ENCODE results near the gene CWC25. TPM values are rescaled to one million over a fixed set of nuclear protein-coding genes. Genes with fewer than 3 reads are reported as not detected.
A peak's percentile ranks its signal among the peaks of the same experiment; 100 is the strongest.

CWC25 gene
- polyA plus RNA-seq, 1 of the 3 experiments (the other 2 are of a cell fraction): 15.6 TPM

- Histone ChIP-seq H2AFZ (ENCODE audit: low read depth) (no peak overlapping the region), H3K4me3 (ENCODE audit: low read depth in 2 of 2, low read length in 1 of 2) (no peak overlapping the region), H3K4me2 (no peak overlapping the region), H3K9me3 (no peaks in the 10 kb centered on the region), H3F3A (replicated peaks; ENCODE audit: insufficient read depth) (peaks cover 18% of the 10 kb centered on the region), H4K20me1 (ENCODE audit: insufficient read depth) (no peaks in the 10 kb centered on the region), H3K36me3 (replicated peaks in 1 of 2; ENCODE audit: control insufficient read depth in 1 of 2, insufficient read depth in 2 of 2, low read length in 1 of 2) (peaks cover 20 to 42% of the 10 kb centered on the region in 2 experiments), H3K27ac (ENCODE audit: low read depth in 2 of 2, low read length in 1 of 2) (no peak overlapping the region), H3K79me2 (ENCODE audit: insufficient read depth) (peaks cover 65% of the 10 kb centered on the region), H3K9ac (no peak overlapping the region), H3K4me1 (ENCODE audit: control insufficient read depth in 1 of 2, insufficient read depth in 2 of 2, low read depth in 1 of 2, low read length in 1 of 2) (no peaks in the 10 kb centered on the region), H3K27me3 (ENCODE audit: insufficient read depth) (no peaks in the 10 kb centered on the region), H3K9me2 (no peaks in the 10 kb centered on the region)
- WGBS (ENCODE audit: low lambda C conversion rate): 86% methylated on average over 8 of the region's 8 CpGs
- ChIA-PET POLR2A (no interaction called here), CTCF (no interaction called here)
- TF ChIP-seq RXRA (IDR thresholded peaks at IDR 0.05; ENCODE audit: borderline replicate concordance, low read depth) (no peak), FOXJ3 (CRISPR knock-in tag; IDR thresholded peaks at IDR 0.05) (no peak), CTCF (IDR thresholded peaks at IDR 0.05) (peak; percentile 42)
- no peak for DNase-seq
These were observed 9.4 kb downstream of the CWC25 start for GRCh38 chr17:38815576-38816193.

- POLR2A ChIA-PET: no interaction called here
- peaks cover 34 to 64% of the 10 kb centered on the region in 2 experiments for H3K36me3 ChIP-seq (replicated peaks in 1 of 2; ENCODE audit: control insufficient read depth in 1 of 2, insufficient read depth in 2 of 2, low read length in 1 of 2)
- 91% methylated on average over 7 of the region's 7 CpGs for WGBS (ENCODE audit: low lambda C conversion rate)
These were observed 15.3 kb downstream of the CWC25 start for GRCh38 chr17:38809828-38810227.

More at GRCh38 chr17:38809828-38810227, 15.3 kb downstream of the CWC25 start:
- no peak for TF ChIP-seq USF1 (IDR thresholded peaks at IDR 0.05; ENCODE audit: borderline replicate concordance, low read depth)
- TF ChIP-seq RXRA (IDR thresholded peaks at IDR 0.05; ENCODE audit: borderline replicate concordance, low read depth): no peak
- no peak for TF ChIP-seq GATA2 (CRISPR knock-in tag; IDR thresholded peaks at IDR 0.05)
- no peak for TF ChIP-seq SMC3 (IDR thresholded peaks at IDR 0.05; ENCODE audit: low read depth, low read length)
- no peak for TF ChIP-seq MEF2A (IDR thresholded peaks at IDR 0.05; ENCODE audit: borderline replicate concordance, low read depth)
- TF ChIP-seq POLR2AphosphoS5 (IDR thresholded peaks at IDR 0.05; ENCODE audit: low read depth, low read length): no peak
- TF ChIP-seq GABPA (IDR thresholded peaks at IDR 0.05; ENCODE audit: low read depth): no peak
- no peak for TF ChIP-seq CHD2 (IDR thresholded peaks at IDR 0.05; ENCODE audit: low read length, partially characterized antibody)
- TF ChIP-seq SIN3A (IDR thresholded peaks at IDR 0.05; ENCODE audit: borderline replicate concordance, low read depth, low read length): no peak
- TF ChIP-seq, protein P1, sequence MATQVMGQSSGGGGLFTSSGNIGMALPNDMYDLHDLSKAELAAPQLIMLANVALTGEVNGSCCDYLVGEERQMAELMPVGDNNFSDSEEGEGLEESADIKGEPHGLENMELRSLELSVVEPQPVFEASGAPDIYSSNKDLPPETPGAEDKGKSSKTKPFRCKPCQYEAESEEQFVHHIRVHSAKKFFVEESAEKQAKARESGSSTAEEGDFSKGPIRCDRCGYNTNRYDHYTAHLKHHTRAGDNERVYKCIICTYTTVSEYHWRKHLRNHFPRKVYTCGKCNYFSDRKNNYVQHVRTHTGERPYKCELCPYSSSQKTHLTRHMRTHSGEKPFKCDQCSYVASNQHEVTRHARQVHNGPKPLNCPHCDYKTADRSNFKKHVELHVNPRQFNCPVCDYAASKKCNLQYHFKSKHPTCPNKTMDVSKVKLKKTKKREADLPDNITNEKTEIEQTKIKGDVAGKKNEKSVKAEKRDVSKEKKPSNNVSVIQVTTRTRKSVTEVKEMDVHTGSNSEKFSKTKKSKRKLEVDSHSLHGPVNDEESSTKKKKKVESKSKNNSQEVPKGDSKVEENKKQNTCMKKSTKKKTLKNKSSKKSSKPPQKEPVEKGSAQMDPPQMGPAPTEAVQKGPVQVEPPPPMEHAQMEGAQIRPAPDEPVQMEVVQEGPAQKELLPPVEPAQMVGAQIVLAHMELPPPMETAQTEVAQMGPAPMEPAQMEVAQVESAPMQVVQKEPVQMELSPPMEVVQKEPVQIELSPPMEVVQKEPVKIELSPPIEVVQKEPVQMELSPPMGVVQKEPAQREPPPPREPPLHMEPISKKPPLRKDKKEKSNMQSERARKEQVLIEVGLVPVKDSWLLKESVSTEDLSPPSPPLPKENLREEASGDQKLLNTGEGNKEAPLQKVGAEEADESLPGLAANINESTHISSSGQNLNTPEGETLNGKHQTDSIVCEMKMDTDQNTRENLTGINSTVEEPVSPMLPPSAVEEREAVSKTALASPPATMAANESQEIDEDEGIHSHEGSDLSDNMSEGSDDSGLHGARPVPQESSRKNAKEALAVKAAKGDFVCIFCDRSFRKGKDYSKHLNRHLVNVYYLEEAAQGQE (IDR thresholded peaks at IDR 0.05; ENCODE audit: low read depth, low read length): no peak
- Histone ChIP-seq H3K79me2 (ENCODE audit: insufficient read depth) (peaks cover 7% of the 10 kb centered on the region; the same call in 1 of the 2 replicates), H3K4me2 (no peak overlapping the region), H3K4me3 (ENCODE audit: low read depth in 2 of 2, low read length in 1 of 2) (no peak overlapping the region), H3F3A (replicated peaks; ENCODE audit: insufficient read depth) (no peaks in the 10 kb centered on the region), H3K4me1 (ENCODE audit: control insufficient read depth in 1 of 2, insufficient read depth in 2 of 2, low read depth in 1 of 2, low read length in 1 of 2) (no peaks in the 10 kb centered on the region), H2AFZ (ENCODE audit: low read depth) (no peak overlapping the region), H3K9ac (no peak overlapping the region), H3K27ac (ENCODE audit: low read depth in 2 of 2, low read length in 1 of 2) (no peak overlapping the region), H3K9me2 (no peaks in the 10 kb centered on the region), H4K20me1 (ENCODE audit: insufficient read depth) (no peaks in the 10 kb centered on the region), H3K27me3 (ENCODE audit: insufficient read depth) (no peaks in the 10 kb centered on the region), H3K9me3 (no peaks in the 10 kb centered on the region)
- DNase-seq: no peak
- CTCF ChIA-PET: no interaction called here

All from SK-N-SH (cell line).